SK-N-SH (cell line): Measurements from ENCODE around the gene KCNK15. TPM values are rescaled to one million over a fixed set of nuclear protein-coding genes. Genes with fewer than 3 reads are reported as not detected.
A peak's percentile ranks its signal among the peaks of the same experiment; 100 is the strongest.

ENCODE experiments used
- CTCF ChIA-PET: fragments of 300-600, 350-600 bp; formaldehyde crosslinking; extraction: SDS; loops from one replicate; lab custom pipeline; 2021; lab: Yijun Ruan, JAX
- POLR2A ChIA-PET: fragments of 350-600 bp; sonication (Branson Sonifier 250); formaldehyde crosslinking; extraction: SDS; loops from one replicate; lab custom pipeline; 2020; ENCODE audit warnings: antibody characterized with exemption, inconsistent platforms; lab: Yijun Ruan, JAX
- DNase-seq: peaks from one replicate; pipeline ENCODE4 v3.0.0; 2012
- H2AFZ ChIP-seq: fragments of 200-600 bp; sonication (generic); 2 replicates; pipeline ENCODE4 v1.8.1; 2016; ENCODE audit warnings: antibody characterized with exemption, mild to moderate bottlenecking, low read depth
- H3F3A ChIP-seq: fragments of 200-600 bp; sonication (generic); replicated peaks from 2 replicates; pipeline ENCODE3; 2016; ENCODE audit warnings: antibody characterized with exemption, mild to moderate bottlenecking; ENCODE audit not compliant: insufficient read depth
- H3K27ac ChIP-seq, 2 experiments: fragments of 200-500 bp in 1 of 2; fragments of 200-600 bp in 1 of 2; sonication (Bioruptor generic) in 1 of 2; sonication (generic), shearing (Covaris generic) in 1 of 2; 2 replicates each; pipeline versions ENCODE4 v1.5.1 to v1.6.1; 2014 to 2016; ENCODE audit warnings: low read depth in 2 of 2, inconsistent platforms in 1 of 2, low read length in 1 of 2, mild to moderate bottlenecking in 1 of 2, mixed read lengths in 1 of 2
- H3K27me3 ChIP-seq: fragments of 200-600 bp; sonication (generic), shearing (Covaris generic); 2 replicates; pipeline ENCODE4 v1.6.1; 2016; ENCODE audit warnings: mixed run types; ENCODE audit not compliant: insufficient read depth
- H3K36me3 ChIP-seq, 2 experiments: fragments of 200-500 bp in 1 of 2; fragments of 200-600 bp in 1 of 2; sonication (Bioruptor generic) in 1 of 2; sonication (generic) in 1 of 2; replicated peaks in 1 of 2; 2 replicates each; pipeline versions ENCODE3 to v1.5.1; 2014 to 2016; ENCODE audit warnings: low read length in 1 of 2, mild to moderate bottlenecking in 1 of 2; ENCODE audit not compliant: insufficient read depth in 2 of 2, control insufficient read depth in 1 of 2
- H3K4me1 ChIP-seq, 2 experiments: fragments of 200-500 bp in 1 of 2; fragments of 200-600 bp in 1 of 2; sonication (Bioruptor generic) in 1 of 2; sonication (generic), shearing (Covaris generic) in 1 of 2; 2 replicates each; pipeline versions ENCODE4 v1.5.1 to v1.6.1; 2014 to 2016; ENCODE audit warnings: low read depth in 1 of 2, low read length in 1 of 2, mixed run types in 1 of 2; ENCODE audit not compliant: insufficient read depth in 2 of 2, control insufficient read depth in 1 of 2
- H3K4me2 ChIP-seq: fragments of 200-600 bp; sonication (generic), shearing (Covaris generic); 2 replicates; pipeline ENCODE4 v1.6.1; 2017; ENCODE audit warnings: mixed run types
- H3K4me3 ChIP-seq, 2 experiments: fragments of 200-500 bp in 1 of 2; fragments of 200-600 bp in 1 of 2; sonication (Bioruptor generic) in 1 of 2; sonication (generic), shearing (Covaris generic) in 1 of 2; 2 replicates each; pipeline versions ENCODE4 v1.5.1 to v1.8.1; 2014 to 2016; ENCODE audit warnings: low read depth in 2 of 2, inconsistent platforms in 1 of 2, low read length in 1 of 2, mild to moderate bottlenecking in 1 of 2, mixed read lengths in 1 of 2, moderate library complexity in 1 of 2
- H3K79me2 ChIP-seq: fragments of 200-600 bp; sonication (generic); 2 replicates; pipeline ENCODE4 v1.8.1; 2017; ENCODE audit warnings: mild to moderate bottlenecking; ENCODE audit not compliant: insufficient read depth
- H3K9ac ChIP-seq: fragments of 200-600 bp; sonication (generic); 2 replicates; pipeline ENCODE4 v1.6.1; 2017; ENCODE audit warnings: mixed run types
- H3K9me2 ChIP-seq: fragments of 200-600 bp; sonication (generic); 2 replicates; pipeline ENCODE4 v1.6.1; 2017; ENCODE audit warnings: mixed run types
- H3K9me3 ChIP-seq: fragments of 200-600 bp; sonication (generic); 2 replicates; pipeline ENCODE4 v1.6.1; 2017; ENCODE audit warnings: mixed run types, mild to moderate bottlenecking, moderate library complexity
- H4K20me1 ChIP-seq: fragments of 200-600 bp; sonication (generic); 2 replicates; pipeline ENCODE4 v1.6.1; 2017; ENCODE audit warnings: mild to moderate bottlenecking, mixed run types; ENCODE audit not compliant: insufficient read depth
- GATA2 ChIP-seq: sonication (generic); formaldehyde crosslinking; IDR thresholded peaks from 2 replicates; pipeline ENCODE4 v1.5.0; 2020; ENCODE audit warnings: mild to moderate bottlenecking, missing genetic modification reagents
- JUND ChIP-seq: IDR thresholded peaks from 2 replicates; pipeline ENCODE4 v1.4.0; 2012
- RAD21 ChIP-seq: IDR thresholded peaks from 2 replicates; pipeline ENCODE4 v1.6.1; 2012; ENCODE audit warnings: mild to moderate bottlenecking, low read length
- REST ChIP-seq: IDR thresholded peaks from 2 replicates; pipeline ENCODE4 v1.6.1; 2012; ENCODE audit warnings: mild to moderate bottlenecking, low read depth, low read length, moderate library complexity
- SIN3A ChIP-seq: IDR thresholded peaks from 2 replicates; pipeline ENCODE4 v1.6.1; 2012; ENCODE audit warnings: low read depth, mild to moderate bottlenecking, low read length, moderate library complexity, borderline replicate concordance
- TEAD4 ChIP-seq: IDR thresholded peaks from 2 replicates; pipeline ENCODE4 v1.4.0; 2012; ENCODE audit warnings: mild to moderate bottlenecking, borderline replicate concordance; ENCODE audit not compliant: insufficient read depth
- YY1 ChIP-seq: IDR thresholded peaks from 2 replicates; pipeline ENCODE4 v1.4.0; 2012; ENCODE audit warnings: low read depth, mild to moderate bottlenecking
- WGBS: methylation state at CpG from one replicate; pipeline ENCODE4 v1.1.6; 2017; ENCODE audit warnings: low lambda C conversion rate; 5-methylcytosine and 5-hydroxymethylcytosine counted together
- polyA plus RNA-seq, 3 experiments: library from polyadenylated mRNA; depleted of rRNA; stranded (reverse); fragments of >200 nt; gene quantifications; 2 replicates each; pipeline ENCODE4 v1.2.3, GENCODE V29; 2012

The KCNK15 gene
- polyA plus RNA-seq, 1 of the 3 experiments (the other 2 are of a cell fraction), result 0.02 TPM

GRCh38 chr20:44776980-44777379 lies 31.3 kb downstream of the KCNK15 start:
- Histone ChIP-seq H3K4me2 (no peak overlapping the region), H3F3A (no peaks in the 10 kb centered on the region), H3K4me3 (no peak overlapping the region), H3K27me3 (no peaks in the 10 kb centered on the region; the same call in 1 of the 2 replicates), H3K27ac (no peak overlapping the region), H3K9ac (no peak overlapping the region), H4K20me1 (no peaks in the 10 kb centered on the region), H3K36me3 (no peaks in the 10 kb centered on the region), H3K9me2 (no peaks in the 10 kb centered on the region), H2AFZ (no peak overlapping the region), H3K4me1 (peaks cover 0 to 23% of the 10 kb centered on the region in 2 experiments; a peak in 1 of 4 replicates), H3K79me2 (no peaks in the 10 kb centered on the region), H3K9me3 (no peaks in the 10 kb centered on the region)
- CTCF ChIA-PET, result interaction anchor here (0.9 to 2.9 kb wide), 5 partner anchors 9 to 29 kb away, joined by 4 to 10 read pairs (median 9); no protein-coding TSS in a partner anchor
- DNase-seq, result no peak
- WGBS, result 49% methylated on average over 7 of the region's 7 CpGs
- POLR2A ChIA-PET, result no interaction called here
- TF ChIP-seq REST (peak; percentile 97), TEAD4 (no peak)

GRCh38 chr20:44780226-44780625 lies 34.6 kb downstream of the KCNK15 start:
- H3F3A ChIP-seq, result no peaks in the 10 kb centered on the region
- DNase-seq, result no peak
- no peak overlapping the region for H3K9ac ChIP-seq
- no peak overlapping the region for H3K4me2 ChIP-seq
- no peak overlapping the region for H2AFZ ChIP-seq
- ChIA-PET POLR2A (no interaction called here), CTCF (no interaction called here)
- H4K20me1 ChIP-seq, result no peaks in the 10 kb centered on the region
- H3K4me3 ChIP-seq, result no peak overlapping the region
- H3K9me3 ChIP-seq, result no peaks in the 10 kb centered on the region
- H3K36me3 ChIP-seq, result no peaks in the 10 kb centered on the region
- H3K4me1 ChIP-seq, result peaks cover 0 to 6% of the 10 kb centered on the region in 2 experiments; a peak in 1 of 4 replicates
- no peak overlapping the region for H3K27ac ChIP-seq
- H3K27me3 ChIP-seq, result no peaks in the 10 kb centered on the region
- TF ChIP-seq REST (peak; percentile 99), GATA2 (CRISPR knock-in tag) (no peak), RAD21 (no peak), JUND (no peak), YY1 (no peak), SIN3A (no peak)
- H3K9me2 ChIP-seq, result no peaks in the 10 kb centered on the region
- WGBS, result 48% methylated on average over 5 of the region's 5 CpGs
- H3K79me2 ChIP-seq, result no peaks in the 10 kb centered on the region
